Neural cell (in vitro differentiated cells): ENCODE data around the gene PCSK7.

Experiments used
- EZH2 ChIP-seq: fragments of 200-600, 300-800 bp; shearing (Covaris generic), sonication (generic); IDR thresholded peaks from 2 replicates; pipeline ENCODE4 v1.6.1; 2014; ENCODE audit warnings: antibody characterized with exemption, low read length, borderline replicate concordance, mild to moderate bottlenecking; ENCODE audit not compliant: insufficient read depth, poor library complexity, severe bottlenecking
- POLR2AphosphoS5 ChIP-seq: IDR thresholded peaks from 2 replicates; pipeline ENCODE4 v1.6.1; 2012
- RAD21 ChIP-seq: fragments of 450-650 bp; conservative IDR thresholded peaks from 2 replicates; pipeline ENCODE4 v1.6.1; 2014; ENCODE audit warnings: antibody characterized with exemption, mild to moderate bottlenecking, moderate library complexity
- TF ChIP-seq, protein P1 (sequence below): fragments of 450-650 bp; IDR thresholded peaks from 2 replicates; pipeline ENCODE4 v1.5.1; 2014; ENCODE audit warnings: antibody characterized with exemption, mild to moderate bottlenecking, moderate library complexity; ENCODE audit not compliant: poor library complexity, severe bottlenecking

DNA sequence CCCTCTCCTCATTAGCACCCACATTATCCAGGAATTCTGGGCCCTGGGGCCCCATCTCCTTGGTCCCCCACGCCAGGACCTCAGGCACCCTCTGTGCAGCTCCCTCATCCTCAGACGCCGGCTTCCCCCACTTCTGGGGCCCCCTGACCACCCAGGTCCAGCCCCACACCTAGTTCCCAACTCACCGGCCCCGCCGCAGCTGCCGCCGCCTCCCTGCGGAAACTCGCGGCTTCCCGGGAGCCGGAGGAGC is at the start of gene PCSK7:
- TF ChIP-seq, protein P1, sequence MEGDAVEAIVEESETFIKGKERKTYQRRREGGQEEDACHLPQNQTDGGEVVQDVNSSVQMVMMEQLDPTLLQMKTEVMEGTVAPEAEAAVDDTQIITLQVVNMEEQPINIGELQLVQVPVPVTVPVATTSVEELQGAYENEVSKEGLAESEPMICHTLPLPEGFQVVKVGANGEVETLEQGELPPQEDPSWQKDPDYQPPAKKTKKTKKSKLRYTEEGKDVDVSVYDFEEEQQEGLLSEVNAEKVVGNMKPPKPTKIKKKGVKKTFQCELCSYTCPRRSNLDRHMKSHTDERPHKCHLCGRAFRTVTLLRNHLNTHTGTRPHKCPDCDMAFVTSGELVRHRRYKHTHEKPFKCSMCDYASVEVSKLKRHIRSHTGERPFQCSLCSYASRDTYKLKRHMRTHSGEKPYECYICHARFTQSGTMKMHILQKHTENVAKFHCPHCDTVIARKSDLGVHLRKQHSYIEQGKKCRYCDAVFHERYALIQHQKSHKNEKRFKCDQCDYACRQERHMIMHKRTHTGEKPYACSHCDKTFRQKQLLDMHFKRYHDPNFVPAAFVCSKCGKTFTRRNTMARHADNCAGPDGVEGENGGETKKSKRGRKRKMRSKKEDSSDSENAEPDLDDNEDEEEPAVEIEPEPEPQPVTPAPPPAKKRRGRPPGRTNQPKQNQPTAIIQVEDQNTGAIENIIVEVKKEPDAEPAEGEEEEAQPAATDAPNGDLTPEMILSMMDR = no peak
- TF ChIP-seq POLR2AphosphoS5 (no peak), EZH2 (no peak), RAD21 (no peak)
